Measurements from ENCODE around the gene HOXC10. TPM values are rescaled to one million over a fixed set of nuclear protein-coding genes. Genes with fewer than 3 reads are reported as not detected.

Gene HOXC10
- total and polyA plus RNA-seq, 10 of the 15 experiments (the other 5 are each of a cell fraction or from before 2014, with no cell fraction given): 0.59 TPM; not detected in 9

DNA sequence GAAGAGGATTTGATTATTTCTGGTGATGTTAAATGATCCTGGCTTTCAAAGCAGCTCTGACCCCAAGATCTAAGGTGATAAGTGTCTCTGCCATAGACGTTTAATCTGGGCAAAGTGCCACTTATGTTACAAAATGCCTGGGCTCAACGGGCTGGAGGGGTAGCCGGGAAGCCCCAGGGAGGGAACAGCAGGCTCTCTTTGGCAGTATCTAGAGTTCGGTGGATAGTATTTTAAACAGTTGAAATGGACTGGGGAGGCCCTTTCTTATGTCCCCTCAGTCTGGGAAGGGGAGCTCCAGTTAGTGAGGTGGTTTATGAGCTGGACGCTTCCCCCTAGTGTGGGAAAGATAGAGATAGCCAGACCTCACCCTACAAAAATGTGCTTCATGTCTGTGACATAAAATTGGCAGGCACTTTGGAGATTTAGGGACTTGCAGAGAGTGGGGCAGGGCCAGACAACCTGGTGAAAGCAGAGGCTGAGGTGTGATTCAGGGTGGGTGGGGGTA, 17.5 kb upstream of the HOXC10 start (continued):
- TF ChIP-seq CBFB (IDR thresholded peaks at IDR 0.05; ENCODE audit: low read depth): no peak
- no peak for TF ChIP-seq ZZZ3 (IDR thresholded peaks at IDR 0.05; ENCODE audit: control insufficient read depth, insufficient read length, low read depth)

DNA sequence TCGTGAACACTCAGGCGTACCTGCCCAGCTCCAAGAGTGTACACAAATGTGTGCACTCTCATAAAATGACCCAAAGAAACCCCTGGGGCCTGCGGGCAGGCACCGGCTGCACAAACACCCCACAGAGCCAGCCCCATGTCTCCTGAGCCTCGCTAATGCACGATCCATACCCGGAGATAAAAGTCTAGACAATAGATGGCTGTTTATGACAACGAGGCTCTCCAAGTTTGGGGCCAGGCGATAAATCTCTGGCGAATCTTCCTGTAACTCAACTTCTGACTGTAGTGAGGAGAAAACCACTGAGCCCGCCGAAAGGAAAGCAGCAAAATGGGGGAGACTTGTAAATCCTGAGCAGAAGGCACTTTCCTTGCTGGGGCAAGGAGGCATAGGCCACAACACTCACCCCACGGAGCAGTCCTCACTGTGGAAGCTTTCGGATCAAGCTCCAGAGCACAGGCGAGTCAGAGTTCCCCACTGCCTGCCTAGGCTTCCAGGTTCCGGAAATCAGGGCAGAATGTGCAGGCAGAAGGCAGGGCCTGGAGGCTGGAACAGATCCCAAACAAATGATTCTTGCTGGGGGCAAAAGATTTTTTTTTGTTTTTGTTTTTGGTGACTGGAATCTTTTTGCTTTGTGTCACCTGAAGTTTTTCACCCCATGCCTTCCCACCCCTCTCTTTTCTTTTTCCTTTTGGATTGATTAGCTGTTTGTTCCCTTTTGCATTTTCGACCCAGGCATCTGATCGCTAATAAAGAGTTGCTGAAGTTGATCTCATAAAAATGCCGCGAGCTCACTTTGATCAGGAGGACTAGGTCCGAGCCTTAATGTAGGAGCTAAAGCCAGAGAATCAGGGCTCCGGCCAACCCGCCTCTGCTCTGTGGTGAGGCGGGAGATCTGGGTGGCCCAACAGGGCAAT, 16.5 kb upstream of the HOXC10 start:
- in situ Hi-C loops (cut with MboI) (no loop called here), intact Hi-C loops (cut with micrococcal nuclease; ENCODE audit: unreplicated experiment) (no loop called here)
- no peak overlapping the region for H3K4me2 ChIP-seq (ENCODE audit: control insufficient read depth, insufficient read depth)
- RAD21 ChIA-PET (ENCODE audit: unreplicated experiment): no interaction called here
- no peaks in the 10 kb centered on the region for H3K36me3 ChIP-seq (ENCODE audit: control insufficient read depth in 2 of 2, insufficient read depth in 2 of 2, low read length in 1 of 2)
- H3K9ac ChIP-seq (ENCODE audit: control insufficient read depth, insufficient read depth, low read length): no peak overlapping the region
- POLR2A ChIA-PET: no interaction called here
- FAIRE-seq (no peak), ATAC-seq (no peak), DNase-seq (ENCODE audit: low read depth, low spot score) (no peak)
- peaks cover 29 to 60% of the 10 kb centered on the region in 2 experiments for H3K27me3 ChIP-seq (replicated peaks in 1 of 2; ENCODE audit: control insufficient read depth in 2 of 2, insufficient read depth in 2 of 2, low read length in 1 of 2)
- 8% methylated on average over 24 of the region's 24 CpGs for WGBS (ENCODE audit: insufficient coverage, insufficient replicate concordance, low lambda C conversion rate, missing lambda C conversion rate)
- SMC1A ChIA-PET (ENCODE audit: uncharacterized antibody, unreplicated experiment): no interaction called here
- CTCF ChIA-PET: interaction anchor here (0.6 kb wide), 1 partner anchor 432 kb away, joined by 3 read pairs; no protein-coding TSS in a partner anchor
- H3K4me3 ChIP-seq: no peak overlapping the region
- H2AFZ ChIP-seq (ENCODE audit: control insufficient read depth, low read depth, low read length): no peak overlapping the region
- H3K4me1 ChIP-seq (ENCODE audit: control insufficient read depth, insufficient read depth, low read length): no peaks in the 10 kb centered on the region
- H3K27ac ChIP-seq (ENCODE audit: control insufficient read depth, insufficient read depth): no peak overlapping the region
- TF ChIP-seq SUZ12 (IDR thresholded peaks at IDR 0.05; ENCODE audit: unreplicated experiment): peak; percentile 53
- no peak for TF ChIP-seq HDAC6 (IDR thresholded peaks at IDR 0.05; ENCODE audit: unreplicated experiment)
- H3K79me2 ChIP-seq (ENCODE audit: control insufficient read depth, insufficient read depth, low read length): no peaks in the 10 kb centered on the region
- no TSS peak for BruUV-seq (replicated peaks)
- no peaks in the 10 kb centered on the region; the same call in 2 of the 3 replicates for H3K9me3 ChIP-seq (replicated peaks; ENCODE audit: control insufficient read depth, insufficient read depth, low read length)
- H4K20me1 ChIP-seq (ENCODE audit: control insufficient read depth, insufficient read depth): no peaks in the 10 kb centered on the region; the same call in 1 of the 2 replicates
